Ureter (tissue), 1 donor: Measurements from ENCODE around the gene APC. TPM values are rescaled to one million over a fixed set of nuclear protein-coding genes. Genes with fewer than 3 reads are reported as not detected.
"Not testable (repeated sequence)": the region's sequence is repeated elsewhere in the genome, so short reads cannot be mapped to it uniquely, and the experiment has no call there.

Source experiments
- DNase-seq: peaks from one replicate; pipeline ENCODE4 v3.0.0-alpha.2; 2020; ENCODE audit warnings: low spot score
- total RNA-seq: library from RNA; stranded (reverse); gene quantifications from one replicate; pipeline ENCODE4 v1.2.4, GENCODE V29; 2023
- donor health status: DM: yes; HTN: yes; CAD: no.

Gene APC
- total RNA-seq, 1 donor from 2014 or later = 40.4 TPM

DNA sequence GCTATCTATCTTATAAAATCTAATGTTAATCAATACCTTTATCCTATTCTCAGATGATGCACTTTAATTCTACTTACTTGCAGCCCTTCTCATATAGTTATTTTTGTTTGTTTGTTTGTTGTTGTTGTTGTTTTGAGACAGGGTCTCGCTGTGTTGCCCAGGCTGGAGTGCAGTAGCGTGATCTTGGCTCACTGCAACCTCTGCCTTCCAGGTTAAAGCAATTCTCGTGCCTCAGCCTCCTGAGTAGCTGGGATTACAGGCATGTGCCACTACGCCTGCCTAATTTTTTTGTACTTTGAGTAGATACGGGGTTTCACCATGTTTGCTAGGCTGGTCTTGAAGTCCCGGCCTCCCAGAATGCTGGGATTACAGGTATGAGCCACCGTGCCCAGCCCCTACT is 20.8 kb upstream of the APC start:
- not testable (repeated sequence) for DNase-seq

GRCh38 chr5:112717506-112718082 is 20.1 kb upstream of the APC start:
- DNase-seq = no peak

- DNase-seq = no peak
Observed at GRCh38 chr5:112718344-112718743, 19.3 kb upstream of the APC start.

DNA sequence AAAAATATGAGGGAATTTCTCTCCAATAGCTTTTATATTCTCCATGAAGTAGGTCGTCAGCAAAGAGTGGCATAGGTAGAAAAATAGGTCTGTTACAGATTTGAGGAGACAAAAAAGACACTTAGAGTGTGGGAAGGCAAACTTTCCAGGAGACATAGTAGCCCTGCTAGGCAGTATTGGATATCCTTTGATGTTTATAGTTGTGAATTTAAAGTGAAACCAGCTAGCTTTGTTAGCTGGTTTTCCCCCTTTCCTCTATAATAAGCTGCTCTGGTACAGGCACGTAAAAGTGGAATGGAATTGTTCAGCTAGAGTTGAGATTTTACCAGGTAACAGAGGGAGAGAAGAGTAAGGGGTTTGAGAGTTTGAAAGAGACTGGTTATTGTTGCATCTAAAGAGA is 17.1 kb upstream of the APC start:
- DNase-seq = no peak

- no peak for DNase-seq
Observed at GRCh38 chr5:112724901-112725300, 12.8 kb upstream of the APC start.

DNA sequence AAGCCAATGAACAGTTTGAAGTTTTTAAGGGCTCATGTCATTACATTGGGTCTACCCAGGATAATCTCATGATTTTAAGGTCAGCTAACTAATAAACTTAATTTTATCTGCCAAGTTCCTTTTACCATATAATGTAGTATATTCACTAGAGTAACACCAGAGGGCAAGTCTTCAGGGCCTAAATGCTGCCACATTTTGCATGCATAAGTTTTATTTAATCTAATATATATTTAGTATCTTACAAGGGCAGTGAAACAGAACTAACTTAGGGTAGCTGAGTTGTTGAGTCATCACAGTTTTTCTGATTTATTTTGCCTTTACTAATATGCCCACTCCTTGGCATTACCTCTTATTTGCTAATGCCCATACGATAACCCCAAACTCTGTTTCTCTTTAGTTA is 8.1 kb upstream of the APC start:
- no peak for DNase-seq

- DNase-seq = no peak
Observed at GRCh38 chr5:112732131-112732530, 5.6 kb upstream of the APC start.

DNA sequence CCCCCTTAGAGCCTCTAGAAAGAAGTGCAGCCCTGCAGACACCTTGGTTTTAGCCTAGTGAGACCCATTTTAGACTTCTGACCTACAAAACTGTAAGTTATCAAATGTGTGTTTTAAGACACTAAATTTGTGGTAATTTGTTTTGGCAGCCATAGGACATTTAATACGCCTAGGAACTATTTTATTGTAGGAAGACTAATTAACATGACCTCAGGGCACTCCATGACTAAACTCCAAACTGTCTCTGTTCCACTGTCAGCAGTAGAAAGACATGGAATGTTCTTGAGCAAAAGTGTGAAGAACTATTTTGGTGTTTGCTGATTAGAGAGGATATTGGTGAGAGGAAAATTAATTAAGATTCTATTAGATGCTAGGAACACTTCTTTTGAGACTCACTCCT is 4.1 kb upstream of the APC start:
- no peak for DNase-seq

- DNase-seq = no peak
Observed at GRCh38 chr5:112734597-112734996, 3.1 kb upstream of the APC start.

GRCh38 chr5:112735702-112736101 is 2.0 kb upstream of the APC start:
- DNase-seq = no peak

GRCh38 chr5:112737070-112737462 is 619 bp upstream of the APC start:
- DNase-seq = no peak

DNA sequence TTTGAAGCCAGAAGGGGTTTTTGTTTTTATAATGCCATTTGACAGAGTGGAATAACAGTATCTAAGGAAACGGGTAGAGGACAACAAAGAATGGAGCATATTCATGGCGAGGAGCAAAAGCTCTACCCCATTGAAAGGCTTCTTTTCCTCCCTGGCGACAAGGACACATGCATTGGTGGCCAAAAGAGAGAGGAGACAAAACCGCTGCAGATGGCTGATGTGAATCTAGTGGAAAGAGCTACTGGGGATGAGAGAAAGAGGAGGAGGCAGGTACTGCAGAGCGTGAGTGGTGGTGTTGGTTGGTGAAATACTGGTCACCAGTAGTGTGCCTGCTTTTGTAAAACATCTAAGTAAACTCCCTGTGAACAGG is 491 bp downstream of the APC start:
- DNase-seq = no peak

DNA sequence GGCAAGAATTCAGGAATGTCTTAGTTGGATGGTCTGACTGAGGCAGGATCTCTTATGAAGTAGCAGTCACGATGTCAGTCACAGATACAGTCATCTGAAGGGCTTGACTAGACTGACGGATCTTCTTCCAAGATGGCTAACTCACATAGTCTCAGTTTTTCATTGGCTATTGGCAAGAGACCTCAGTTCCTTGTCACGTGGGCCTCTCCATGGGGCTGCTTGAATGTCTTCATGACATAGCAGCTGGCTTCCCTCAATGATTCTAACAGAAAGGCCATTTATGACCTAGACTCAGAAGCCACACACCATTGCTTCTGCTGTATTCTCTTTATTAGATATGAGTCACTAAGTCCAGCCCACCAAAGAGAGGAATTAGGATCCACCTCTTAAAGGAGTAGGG is 4.7 kb downstream of the APC start:
- DNase-seq = no peak

DNA sequence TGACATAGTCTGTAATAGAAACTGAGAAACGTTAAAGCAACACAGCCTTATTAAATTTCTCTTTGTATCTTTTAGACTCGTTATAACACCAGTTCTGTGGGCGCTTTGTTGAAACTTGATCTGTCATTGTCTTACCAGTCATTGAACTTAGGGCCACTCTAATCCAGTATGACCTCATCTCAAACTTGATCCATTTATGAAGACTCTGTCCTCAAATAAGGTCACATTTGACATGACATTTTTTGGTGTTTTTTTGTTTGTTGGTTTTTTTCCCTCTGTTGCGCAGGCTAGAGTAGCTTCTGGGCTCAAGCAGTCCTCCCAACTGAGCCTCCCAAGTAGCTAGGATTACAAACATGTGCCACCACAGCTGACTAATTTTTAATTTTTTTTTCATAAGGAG is 5.9 kb downstream of the APC start:
- no peak for DNase-seq

GRCh38 chr5:112752335-112752734 is 14.7 kb downstream of the APC start:
- DNase-seq = no peak

DNA sequence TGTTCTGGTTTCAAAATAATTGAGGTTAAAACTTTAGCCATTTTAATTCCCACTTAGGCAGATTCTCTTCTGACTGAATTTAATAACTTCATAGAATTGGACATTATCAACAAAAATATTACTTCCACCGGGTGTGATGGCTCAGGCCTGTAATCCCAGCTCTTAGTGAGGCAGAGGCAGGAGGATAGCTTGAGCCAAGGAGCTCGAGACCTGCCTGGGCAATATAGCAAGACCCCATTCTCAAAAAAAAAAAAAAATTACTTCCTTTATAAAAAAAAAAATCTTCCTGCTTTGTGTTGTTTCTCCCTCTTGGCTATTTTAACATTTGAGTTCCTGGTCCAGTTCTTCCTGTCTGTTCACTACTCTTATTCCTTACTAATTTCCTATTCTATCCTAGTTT is 18.0 kb downstream of the APC start:
- no peak for DNase-seq

DNA sequence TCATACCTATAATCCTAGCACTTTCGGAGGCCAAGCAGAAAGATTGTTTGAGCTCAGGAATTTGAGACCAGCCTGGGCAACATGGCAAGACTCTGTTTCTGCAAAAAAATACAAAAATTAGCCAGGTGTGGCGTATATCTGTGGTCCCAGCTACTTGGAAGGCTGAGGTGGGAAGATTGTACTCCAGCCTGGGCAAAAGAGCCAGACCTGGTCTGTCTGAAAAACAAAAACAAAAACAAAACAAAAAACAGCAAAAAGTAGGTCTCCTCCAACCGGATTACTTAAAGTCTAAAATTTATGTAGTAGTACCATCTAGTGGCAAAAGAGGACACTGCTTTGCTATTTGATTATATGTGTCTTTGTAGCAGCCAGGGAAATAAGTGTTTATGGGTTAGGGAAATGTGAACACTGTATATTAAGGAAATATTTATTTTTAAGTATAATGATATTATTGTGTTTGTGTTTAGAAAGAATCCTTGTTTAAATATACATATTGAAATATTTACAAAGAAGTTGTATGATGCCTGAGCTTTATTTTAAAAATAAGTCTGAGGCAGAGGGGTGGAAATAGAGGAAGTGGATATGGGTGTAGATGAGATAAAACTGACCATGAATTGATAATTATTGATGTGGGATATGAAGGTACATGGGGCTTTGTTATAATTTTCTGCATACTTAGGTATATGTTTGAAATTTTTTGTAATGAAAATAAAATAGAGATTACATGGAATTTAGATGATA is 20.0 kb downstream of the APC start:
- DNase-seq = no peak

DNA sequence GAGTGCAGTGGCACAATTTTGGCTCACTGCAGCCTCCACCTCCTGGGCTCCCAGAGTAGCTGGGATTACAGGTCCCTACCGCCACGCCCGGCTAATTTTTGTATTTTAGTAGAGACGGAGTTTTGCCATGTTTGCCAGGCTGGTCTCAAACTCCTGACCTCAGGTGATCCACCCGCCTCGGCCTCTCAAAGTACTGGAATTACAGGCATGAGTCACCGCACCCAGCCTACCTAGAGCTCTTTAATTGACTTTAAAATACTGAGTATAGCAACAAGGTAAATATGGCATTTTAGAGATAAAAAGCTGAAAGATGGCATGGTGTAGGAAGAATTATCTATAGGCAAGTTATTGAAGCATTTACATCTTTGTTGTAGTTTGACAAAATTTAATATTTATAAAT is 21.0 kb downstream of the APC start:
- no peak for DNase-seq

GRCh38 chr5:112762113-112762810 is 24.6 kb downstream of the APC start:
- no peak for DNase-seq

- no peak for DNase-seq
Observed at GRCh38 chr5:112763165-112763564, 25.5 kb downstream of the APC start.

DNA sequence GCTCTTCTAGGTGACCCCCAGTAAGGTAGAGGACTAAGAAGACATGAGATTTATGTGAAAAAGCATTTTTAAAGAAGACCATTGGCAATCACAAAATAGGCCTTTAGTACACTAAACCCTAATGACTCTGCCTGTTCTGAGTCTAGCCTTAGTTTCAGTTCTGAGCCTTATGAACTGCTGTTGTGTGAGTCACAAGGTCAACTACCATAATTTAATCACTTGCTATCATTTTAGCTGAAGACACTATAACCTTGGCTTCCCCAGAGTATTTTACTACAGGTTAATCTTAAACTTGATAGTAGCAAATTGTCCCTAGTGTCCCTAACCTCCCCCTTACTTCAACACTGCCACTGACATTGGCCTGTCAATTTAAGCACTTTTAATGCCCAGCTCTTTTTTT is 34.4 kb downstream of the APC start:
- DNase-seq = no peak

DNA sequence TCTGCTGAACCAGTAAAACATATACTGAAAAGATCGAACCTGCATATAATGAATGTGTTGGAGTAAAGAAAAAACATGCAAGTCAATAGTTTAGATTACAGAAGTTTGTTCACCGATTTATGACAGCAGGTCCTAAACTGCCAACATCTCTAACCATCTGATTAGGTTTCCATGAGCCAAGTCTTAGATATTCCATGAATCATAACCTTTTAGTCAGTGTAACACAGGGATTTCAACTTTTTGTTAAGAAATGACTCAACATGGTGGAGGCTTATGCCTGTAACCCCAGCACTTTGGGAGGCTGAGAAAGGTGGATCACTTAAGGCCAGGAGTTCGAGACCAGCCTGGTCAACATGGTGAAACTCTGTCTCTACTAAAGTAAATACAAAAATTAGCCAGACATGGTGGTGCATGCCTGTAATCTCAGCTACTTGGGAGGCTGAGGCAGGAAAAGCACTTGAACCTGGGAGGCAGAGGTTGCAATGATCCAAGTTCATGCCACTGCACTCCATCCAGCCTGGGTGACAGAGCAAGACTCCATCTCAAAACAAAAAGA is 38.7 kb downstream of the APC start:
- no peak for DNase-seq

- no peak for DNase-seq
Observed at GRCh38 chr5:112779531-112779930, 41.8 kb downstream of the APC start.
